ENCODE data around the gene CCDC88B. TPM values are rescaled to one million over a fixed set of nuclear protein-coding genes. Genes with fewer than 3 reads are reported as not detected.

CCDC88B gene
- total and polyA plus RNA-seq, 9 of the 15 experiments (the other 6 are each of a cell fraction or from before 2014, with no cell fraction given): 0.13 to 18.1 (median 7.9) TPM

DNA sequence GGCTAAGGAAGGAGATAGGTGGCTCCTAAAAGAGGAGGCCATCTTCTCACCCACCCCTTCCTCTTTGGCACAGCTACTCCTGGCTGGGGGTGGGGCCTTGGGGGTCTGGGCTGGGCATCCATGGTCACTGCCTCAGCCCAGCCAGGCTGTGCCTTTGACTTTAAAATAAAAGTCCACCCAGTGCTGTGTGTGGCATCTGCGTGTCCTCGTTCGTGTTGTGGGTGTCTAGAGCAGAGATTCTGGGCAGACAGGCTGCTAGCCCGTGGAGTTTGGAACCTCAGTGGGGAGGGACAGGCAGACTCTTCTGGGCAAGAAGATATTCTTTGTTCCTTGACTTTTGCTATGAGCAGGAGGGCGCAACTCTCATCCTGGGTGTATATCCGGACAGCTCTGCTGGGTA is 32.0 kb downstream of the CCDC88B start:
- no peak overlapping the region for H3K27ac ChIP-seq (ENCODE audit: extremely low read depth, low read depth, low read length)
- no peak overlapping the region for H3K4me3 ChIP-seq
- in situ Hi-C loops (cut with MboI): no loop called here
- WGBS (ENCODE audit: insufficient coverage, low coverage, missing lambda C conversion rate): 90% methylated on average over 6 of the region's 6 CpGs
- no peaks in the 10 kb centered on the region for H3K27me3 ChIP-seq (ENCODE audit: control insufficient read depth in 2 of 2, insufficient read depth in 2 of 2, low read length in 2 of 2)
- no peaks in the 10 kb centered on the region for H4K20me1 ChIP-seq (replicated peaks; ENCODE audit: control insufficient read depth, insufficient read depth, low read length)
- H3K4me2 ChIP-seq (ENCODE audit: insufficient read depth, low read length): no peak overlapping the region
- intact Hi-C loops (cut with micrococcal nuclease): no loop called here
- no peak for ATAC-seq
- POLR2A ChIA-PET: interaction anchor here (0.6 to 1.3 kb wide), 6 partner anchors 9 to 380 kb away, joined by 3 to 5 read pairs (median 4); no protein-coding TSS in a partner anchor
- H3K9me1 ChIP-seq (ENCODE audit: control insufficient read depth, insufficient read depth, low read length): no peaks in the 10 kb centered on the region
- H3K79me2 ChIP-seq (ENCODE audit: control insufficient read depth, insufficient read depth, low read length): no peaks in the 10 kb centered on the region
- H3K4me1 ChIP-seq (replicated peaks in 1 of 2; ENCODE audit: control insufficient read depth in 2 of 2, insufficient read depth in 2 of 2, low read length in 2 of 2): peaks cover 0 to 26% of the 10 kb centered on the region in 2 experiments; a peak in 2 of 5 replicates
- no peak for FAIRE-seq
- no peaks in the 10 kb centered on the region; the same call in 1 of the 2 replicates for H3K9me3 ChIP-seq (replicated peaks; ENCODE audit: control insufficient read depth, insufficient read depth, low read depth, low read length)
- H3K9ac ChIP-seq (ENCODE audit: insufficient read depth in 1 of 2, low read depth in 2 of 2, low read length in 2 of 2): no peak overlapping the region
- no peak for DNase-seq (ENCODE audit: extremely low read depth in 1 of 4, low spot score in 3 of 4)
- CTCF ChIA-PET (ENCODE audit: low intra/inter-chr PET ratio): no interaction called here
- peaks cover 30% of the 10 kb centered on the region; the same call in 2 of the 3 replicates for H3K36me3 ChIP-seq (ENCODE audit: control insufficient read depth, insufficient read depth, low read length)
- H2AFZ ChIP-seq (ENCODE audit: low read depth, low read length): no peak overlapping the region; the same call in 1 of the 2 replicates
- BruUV-seq (replicated peaks): no TSS peak
- TF ChIP-seq GTF2E2 (tag; IDR thresholded peaks at IDR 0.05): no peak
- TF ChIP-seq, protein P1, sequence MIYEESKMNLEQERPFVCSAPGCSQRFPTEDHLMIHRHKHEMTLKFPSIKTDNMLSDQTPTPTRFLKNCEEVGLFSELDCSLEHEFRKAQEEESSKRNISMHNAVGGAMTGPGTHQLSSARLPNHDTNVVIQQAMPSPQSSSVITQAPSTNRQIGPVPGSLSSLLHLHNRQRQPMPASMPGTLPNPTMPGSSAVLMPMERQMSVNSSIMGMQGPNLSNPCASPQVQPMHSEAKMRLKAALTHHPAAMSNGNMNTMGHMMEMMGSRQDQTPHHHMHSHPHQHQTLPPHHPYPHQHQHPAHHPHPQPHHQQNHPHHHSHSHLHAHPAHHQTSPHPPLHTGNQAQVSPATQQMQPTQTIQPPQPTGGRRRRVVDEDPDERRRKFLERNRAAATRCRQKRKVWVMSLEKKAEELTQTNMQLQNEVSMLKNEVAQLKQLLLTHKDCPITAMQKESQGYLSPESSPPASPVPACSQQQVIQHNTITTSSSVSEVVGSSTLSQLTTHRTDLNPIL (CRISPR knock-in tag; IDR thresholded peaks at IDR 0.05): no peak
- TF ChIP-seq JUNB (CRISPR knock-in tag; conservative IDR thresholded peaks at IDR 0.05): no peak
- no peak for TF ChIP-seq RFX1 (IDR thresholded peaks at IDR 0.05)
- TF ChIP-seq ARID2 (IDR thresholded peaks at IDR 0.05): no peak
- TF ChIP-seq, protein P2, sequence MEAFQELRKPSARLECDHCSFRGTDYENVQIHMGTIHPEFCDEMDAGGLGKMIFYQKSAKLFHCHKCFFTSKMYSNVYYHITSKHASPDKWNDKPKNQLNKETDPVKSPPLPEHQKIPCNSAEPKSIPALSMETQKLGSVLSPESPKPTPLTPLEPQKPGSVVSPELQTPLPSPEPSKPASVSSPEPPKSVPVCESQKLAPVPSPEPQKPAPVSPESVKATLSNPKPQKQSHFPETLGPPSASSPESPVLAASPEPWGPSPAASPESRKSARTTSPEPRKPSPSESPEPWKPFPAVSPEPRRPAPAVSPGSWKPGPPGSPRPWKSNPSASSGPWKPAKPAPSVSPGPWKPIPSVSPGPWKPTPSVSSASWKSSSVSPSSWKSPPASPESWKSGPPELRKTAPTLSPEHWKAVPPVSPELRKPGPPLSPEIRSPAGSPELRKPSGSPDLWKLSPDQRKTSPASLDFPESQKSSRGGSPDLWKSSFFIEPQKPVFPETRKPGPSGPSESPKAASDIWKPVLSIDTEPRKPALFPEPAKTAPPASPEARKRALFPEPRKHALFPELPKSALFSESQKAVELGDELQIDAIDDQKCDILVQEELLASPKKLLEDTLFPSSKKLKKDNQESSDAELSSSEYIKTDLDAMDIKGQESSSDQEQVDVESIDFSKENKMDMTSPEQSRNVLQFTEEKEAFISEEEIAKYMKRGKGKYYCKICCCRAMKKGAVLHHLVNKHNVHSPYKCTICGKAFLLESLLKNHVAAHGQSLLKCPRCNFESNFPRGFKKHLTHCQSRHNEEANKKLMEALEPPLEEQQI (IDR thresholded peaks at IDR 0.05): no peak
- no peak for TF ChIP-seq SREBF2 (CRISPR knock-in tag; IDR thresholded peaks at IDR 0.05)
- TF ChIP-seq NFE2 (IDR thresholded peaks at IDR 0.05; ENCODE audit: low read depth): no peak
- TF ChIP-seq, protein P3, sequence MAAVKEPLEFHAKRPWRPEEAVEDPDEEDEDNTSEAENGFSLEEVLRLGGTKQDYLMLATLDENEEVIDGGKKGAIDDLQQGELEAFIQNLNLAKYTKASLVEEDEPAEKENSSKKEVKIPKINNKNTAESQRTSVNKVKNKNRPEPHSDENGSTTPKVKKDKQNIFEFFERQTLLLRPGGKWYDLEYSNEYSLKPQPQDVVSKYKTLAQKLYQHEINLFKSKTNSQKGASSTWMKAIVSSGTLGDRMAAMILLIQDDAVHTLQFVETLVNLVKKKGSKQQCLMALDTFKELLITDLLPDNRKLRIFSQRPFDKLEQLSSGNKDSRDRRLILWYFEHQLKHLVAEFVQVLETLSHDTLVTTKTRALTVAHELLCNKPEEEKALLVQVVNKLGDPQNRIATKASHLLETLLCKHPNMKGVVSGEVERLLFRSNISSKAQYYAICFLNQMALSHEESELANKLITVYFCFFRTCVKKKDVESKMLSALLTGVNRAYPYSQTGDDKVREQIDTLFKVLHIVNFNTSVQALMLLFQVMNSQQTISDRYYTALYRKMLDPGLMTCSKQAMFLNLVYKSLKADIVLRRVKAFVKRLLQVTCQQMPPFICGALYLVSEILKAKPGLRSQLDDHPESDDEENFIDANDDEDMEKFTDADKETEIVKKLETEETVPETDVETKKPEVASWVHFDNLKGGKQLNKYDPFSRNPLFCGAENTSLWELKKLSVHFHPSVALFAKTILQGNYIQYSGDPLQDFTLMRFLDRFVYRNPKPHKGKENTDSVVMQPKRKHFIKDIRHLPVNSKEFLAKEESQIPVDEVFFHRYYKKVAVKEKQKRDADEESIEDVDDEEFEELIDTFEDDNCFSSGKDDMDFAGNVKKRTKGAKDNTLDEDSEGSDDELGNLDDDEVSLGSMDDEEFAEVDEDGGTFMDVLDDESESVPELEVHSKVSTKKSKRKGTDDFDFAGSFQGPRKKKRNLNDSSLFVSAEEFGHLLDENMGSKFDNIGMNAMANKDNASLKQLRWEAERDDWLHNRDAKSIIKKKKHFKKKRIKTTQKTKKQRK (IDR thresholded peaks at IDR 0.05; ENCODE audit: borderline replicate concordance, low read depth, low read length): no peak
- TF ChIP-seq PHTF2 (CRISPR knock-in tag; IDR thresholded peaks at IDR 0.05): no peak
- TF ChIP-seq RAD51 (IDR thresholded peaks at IDR 0.05; ENCODE audit: borderline replicate concordance, low read depth): no peak
- TF ChIP-seq POLR3G (IDR thresholded peaks at IDR 0.05; ENCODE audit: extremely low read depth, insufficient read length, insufficient replicate concordance): no peak
- no peak for TF ChIP-seq XRCC5 (IDR thresholded peaks at IDR 0.05; ENCODE audit: low read depth, low read length)
- no peak for TF ChIP-seq BMI1 (IDR thresholded peaks at IDR 0.05; ENCODE audit: low read length)
- TF ChIP-seq, protein P4, sequence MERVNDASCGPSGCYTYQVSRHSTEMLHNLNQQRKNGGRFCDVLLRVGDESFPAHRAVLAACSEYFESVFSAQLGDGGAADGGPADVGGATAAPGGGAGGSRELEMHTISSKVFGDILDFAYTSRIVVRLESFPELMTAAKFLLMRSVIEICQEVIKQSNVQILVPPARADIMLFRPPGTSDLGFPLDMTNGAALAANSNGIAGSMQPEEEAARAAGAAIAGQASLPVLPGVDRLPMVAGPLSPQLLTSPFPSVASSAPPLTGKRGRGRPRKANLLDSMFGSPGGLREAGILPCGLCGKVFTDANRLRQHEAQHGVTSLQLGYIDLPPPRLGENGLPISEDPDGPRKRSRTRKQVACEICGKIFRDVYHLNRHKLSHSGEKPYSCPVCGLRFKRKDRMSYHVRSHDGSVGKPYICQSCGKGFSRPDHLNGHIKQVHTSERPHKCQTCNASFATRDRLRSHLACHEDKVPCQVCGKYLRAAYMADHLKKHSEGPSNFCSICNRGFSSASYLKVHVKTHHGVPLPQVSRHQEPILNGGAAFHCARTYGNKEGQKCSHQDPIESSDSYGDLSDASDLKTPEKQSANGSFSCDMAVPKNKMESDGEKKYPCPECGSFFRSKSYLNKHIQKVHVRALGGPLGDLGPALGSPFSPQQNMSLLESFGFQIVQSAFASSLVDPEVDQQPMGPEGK (CRISPR knock-in tag; IDR thresholded peaks at IDR 0.05; ENCODE audit: borderline replicate concordance): no peak
